Testis (tissue), 2 donors: ENCODE measurements around the gene FHIT.

Experiments used
- POLR2A ChIP-seq: fragments of 450-650 bp; IDR thresholded peaks from one replicate; pipeline ENCODE4 v1.6.1; 2017; ENCODE audit warnings: antibody characterized with exemption, mild to moderate bottlenecking, moderate library complexity
- TF ChIP-seq, protein P1 (sequence below), 3 experiments: fragments of 450-650 bp in 2 of 3; fragments of 200-600 bp in 1 of 3; sonication (generic) in 1 of 3; IDR thresholded peaks; one replicate each; pipeline ENCODE4 v1.5.1; 2016 to 2019; ENCODE audit warnings: antibody characterized with exemption in 3 of 3, mild to moderate bottlenecking in 2 of 3, moderate library complexity in 1 of 3

DNA sequence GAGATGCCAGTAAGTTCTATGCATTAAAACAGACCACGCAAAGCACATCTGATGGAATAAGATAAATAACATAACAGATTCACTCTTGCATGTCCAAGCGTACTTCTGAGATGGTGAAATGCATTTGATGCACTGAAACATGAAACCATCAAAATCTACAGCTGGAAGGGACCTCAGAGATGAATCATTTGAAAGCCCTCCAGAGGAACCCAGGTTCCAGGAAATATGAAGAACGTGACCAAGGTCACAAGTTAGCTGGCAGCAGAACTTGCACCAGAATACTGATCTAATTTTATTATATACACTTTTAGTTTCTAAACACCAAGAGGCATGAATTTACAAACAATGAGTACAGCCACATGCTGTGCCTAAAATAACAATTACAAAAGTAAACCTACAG lies 957.1 kb downstream of the FHIT start:
- no peak for TF ChIP-seq POLR2A
- TF ChIP-seq, protein P1, sequence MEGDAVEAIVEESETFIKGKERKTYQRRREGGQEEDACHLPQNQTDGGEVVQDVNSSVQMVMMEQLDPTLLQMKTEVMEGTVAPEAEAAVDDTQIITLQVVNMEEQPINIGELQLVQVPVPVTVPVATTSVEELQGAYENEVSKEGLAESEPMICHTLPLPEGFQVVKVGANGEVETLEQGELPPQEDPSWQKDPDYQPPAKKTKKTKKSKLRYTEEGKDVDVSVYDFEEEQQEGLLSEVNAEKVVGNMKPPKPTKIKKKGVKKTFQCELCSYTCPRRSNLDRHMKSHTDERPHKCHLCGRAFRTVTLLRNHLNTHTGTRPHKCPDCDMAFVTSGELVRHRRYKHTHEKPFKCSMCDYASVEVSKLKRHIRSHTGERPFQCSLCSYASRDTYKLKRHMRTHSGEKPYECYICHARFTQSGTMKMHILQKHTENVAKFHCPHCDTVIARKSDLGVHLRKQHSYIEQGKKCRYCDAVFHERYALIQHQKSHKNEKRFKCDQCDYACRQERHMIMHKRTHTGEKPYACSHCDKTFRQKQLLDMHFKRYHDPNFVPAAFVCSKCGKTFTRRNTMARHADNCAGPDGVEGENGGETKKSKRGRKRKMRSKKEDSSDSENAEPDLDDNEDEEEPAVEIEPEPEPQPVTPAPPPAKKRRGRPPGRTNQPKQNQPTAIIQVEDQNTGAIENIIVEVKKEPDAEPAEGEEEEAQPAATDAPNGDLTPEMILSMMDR (IDR thresholded peaks at IDR 0.05) = no peak
